ENCODE data around the gene PATZ1.

Gene PATZ1

DNA sequence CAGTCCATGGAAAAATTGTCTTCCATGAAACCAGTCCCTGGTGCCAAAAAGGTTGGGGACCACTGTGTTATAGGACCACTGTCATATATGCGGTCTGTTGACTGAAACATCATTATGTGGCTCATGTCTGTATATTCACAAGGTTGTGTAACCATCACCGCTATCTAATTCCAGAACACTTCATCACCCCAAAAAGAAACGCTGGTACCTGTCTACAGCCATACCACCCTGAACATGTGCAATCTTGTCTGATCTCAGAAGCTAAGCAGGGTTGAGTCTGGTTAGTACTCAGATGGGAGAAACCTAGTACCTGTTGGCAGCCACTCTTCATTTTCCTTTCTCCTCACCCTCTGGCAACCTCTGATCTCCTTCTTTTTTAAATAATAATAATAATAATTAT lies 41.0 kb downstream of the PATZ1 start:
- no peak for DNase-seq

DNA sequence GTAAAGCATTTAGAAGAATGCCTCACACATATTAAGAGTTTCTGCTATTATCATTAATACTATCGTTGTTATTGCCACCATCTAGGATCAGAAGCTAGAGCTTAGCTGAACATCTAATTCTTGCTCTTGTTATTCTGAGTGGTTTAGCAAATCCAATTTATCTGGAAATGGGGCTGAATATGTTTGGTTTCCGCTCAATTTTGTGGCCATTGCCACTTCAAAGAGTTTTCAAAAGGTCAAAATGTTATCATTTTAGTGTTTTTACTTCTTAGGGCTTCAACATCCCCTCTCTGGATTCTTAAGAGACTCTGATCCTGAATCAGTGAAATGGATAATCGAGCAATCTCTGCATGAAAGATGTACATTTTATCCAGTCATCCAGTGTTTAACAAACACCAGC lies 43.6 kb downstream of the PATZ1 start:
- no peak for DNase-seq

DNA sequence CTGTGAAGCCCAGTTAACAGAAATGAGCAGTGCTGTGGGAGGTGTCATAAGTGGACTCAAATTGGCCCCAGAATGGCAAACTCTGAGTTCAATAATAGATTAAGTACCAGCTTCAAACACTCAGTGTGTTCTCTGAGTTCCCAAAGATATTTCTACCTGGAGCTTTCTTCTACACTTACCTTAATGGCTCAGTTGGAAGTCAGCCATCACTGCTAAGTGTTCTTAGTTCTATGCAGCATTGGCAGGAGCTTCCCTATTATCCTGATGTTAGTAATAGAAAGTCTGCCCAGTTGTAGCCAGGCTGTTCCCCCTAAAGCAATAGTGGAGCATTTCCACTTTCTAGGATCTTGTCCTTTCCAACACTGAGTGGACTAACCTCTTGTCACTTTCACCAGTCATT lies 44.1 kb downstream of the PATZ1 start:
- DNase-seq, result no peak

DNA sequence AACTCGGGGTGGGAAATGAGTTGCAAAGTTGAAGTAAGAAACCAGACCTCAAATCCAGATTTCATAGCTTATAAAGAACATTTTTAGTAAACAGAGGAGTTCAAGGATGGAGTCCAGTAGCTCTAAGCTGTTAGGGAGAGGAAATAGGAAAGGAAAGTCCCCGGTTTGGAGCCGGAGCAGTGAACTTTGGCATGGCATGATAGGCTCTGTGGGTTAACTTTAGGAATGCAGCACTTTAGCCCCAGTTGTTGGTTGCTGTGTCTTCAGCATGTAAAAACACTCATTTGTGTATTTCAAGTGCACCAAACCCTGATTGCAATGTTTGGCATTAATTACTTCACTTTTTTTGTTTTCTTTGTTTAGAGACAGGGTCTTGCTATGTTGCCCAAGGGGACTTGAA lies 45.2 kb downstream of the PATZ1 start:
- no peak for DNase-seq

DNA sequence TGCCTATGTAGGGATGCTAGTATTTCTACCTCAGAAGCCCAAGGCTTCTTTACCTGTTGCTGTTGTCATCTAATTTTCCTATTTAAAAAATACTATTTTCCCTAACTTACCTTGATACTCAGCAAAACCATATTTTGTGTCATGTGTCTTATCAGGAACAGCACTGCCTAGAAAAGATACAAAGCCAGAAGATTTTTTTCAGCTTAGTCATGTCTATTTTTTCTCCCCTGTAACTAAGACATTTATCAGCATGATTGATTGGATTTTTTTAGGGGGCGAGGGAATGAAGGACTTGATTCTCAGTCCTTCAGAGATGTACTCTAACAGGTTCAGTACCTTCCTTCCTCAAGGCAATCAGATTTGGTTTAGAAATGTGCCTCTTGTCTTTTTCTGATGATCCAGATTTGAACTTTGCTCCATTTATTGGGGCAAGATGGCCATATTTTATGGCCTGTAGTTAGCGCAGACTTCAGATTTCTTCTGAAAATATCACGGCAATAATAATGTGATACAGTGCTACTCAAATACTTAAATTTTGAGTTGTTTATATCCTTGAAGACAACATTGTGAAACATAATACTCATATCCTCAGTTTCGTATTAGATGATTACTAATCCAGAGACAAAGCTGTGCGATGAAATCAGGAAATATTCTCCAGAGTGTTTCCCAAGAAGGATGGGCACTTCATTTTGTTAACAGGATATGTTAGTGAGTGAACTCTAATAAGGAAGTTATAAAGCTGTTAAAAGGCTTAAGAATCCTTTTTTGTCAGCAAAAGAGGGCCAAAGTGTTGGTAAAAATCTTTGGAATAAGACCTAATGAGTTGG lies 50.1 kb downstream of the PATZ1 start:
- DNase-seq, result no peak

DNA sequence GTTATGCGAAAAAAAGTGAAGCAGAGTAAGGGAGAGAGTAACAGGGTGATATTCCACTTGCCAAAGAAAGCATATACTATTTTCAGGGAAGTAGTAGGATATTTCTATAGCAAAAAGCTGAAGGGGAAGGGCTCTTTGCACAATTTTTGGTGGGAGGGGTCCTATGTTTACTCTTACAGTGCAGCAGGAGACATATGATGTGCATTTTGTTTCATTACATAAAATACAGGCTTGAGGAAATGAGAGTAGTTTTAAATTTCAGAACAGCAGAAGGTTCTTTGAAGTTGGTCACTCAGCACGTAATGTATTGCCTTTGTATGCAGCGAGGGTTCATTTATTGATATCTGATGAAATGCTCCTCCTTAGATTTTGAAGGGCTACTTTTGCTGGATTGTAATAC lies 50.8 kb downstream of the PATZ1 start:
- DNase-seq, result no peak

DNA sequence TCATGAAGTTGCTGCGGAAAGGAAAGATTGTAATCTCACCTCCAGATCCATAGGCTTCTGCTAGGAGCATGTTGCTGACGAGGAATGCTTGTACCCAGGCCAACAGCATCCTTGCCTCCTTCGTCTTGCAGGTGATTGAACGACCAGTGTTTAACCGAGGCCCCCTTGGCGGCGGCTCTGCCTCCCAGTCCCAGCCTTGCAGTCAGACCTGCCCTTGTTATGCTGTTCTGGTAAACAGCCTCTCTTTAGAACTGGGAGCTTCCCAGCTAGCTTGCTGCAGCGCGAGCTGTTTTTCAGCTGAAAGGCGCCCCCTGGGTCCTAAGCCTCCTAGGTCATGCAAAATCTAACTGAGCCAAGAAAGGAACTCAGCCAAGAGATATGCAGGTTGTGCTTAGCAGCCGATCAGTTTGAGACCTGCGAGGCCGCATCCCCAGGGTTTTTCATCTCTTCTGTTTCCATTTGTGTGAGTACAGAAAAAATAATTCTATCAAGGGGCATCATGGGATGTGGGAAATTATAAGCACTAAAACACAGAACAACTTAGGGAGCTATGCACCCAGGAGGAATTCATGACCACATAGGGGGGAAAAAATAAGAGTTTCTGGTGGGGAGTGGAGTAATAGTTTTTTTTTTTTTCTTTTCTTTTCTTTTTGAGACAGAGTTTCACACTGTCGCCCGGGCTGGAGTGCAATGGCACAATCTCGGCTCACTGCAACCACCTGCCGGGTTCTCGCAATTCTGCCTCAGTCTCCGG lies 53.7 kb downstream of the PATZ1 start, which contains the start of gene PIK3IP1:
PIK3IP1 (minus strand) TSS at position 253 of the 754 bp plus-strand sequence; CDS start at position 109, 144 bp downstream.
- peak; percentile 94 for DNase-seq

DNA sequence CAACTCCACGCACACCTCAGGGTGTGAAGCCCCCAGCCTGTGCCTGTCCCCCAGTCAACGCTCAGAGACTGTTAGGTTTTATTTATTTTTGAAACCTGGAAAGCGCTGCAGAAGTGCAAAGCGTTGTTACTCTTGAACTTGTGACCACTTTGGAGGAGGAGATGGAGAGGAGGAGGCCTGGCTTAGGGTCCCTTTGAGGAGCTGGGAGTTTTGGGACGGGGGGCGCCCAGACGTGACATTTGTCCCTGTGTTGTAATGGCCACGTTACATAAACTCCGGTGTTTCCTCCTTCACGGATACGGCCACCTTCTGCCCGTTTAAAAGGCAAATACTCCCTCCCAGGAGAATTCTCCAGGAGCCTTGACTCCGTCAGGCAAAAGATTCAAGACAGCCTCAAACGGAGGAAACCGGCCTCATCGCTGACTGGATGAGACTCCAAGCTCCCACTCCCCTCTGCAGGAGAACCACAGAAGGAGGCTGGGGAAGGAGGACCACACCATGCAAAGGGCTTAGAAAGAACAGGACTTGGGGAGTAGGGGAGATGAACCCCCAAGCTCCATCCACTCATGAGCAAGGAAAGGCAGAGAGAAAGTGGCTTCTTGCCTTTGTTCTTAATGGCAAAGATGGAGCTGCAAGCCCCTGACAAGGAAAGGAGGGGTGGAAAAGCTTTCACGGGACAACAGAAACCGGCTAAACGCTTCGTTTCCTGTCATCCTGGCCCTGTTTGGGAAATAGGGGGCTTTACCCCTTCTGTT lies 54.5 kb downstream of the PATZ1 start:
- peak; percentile 69 for DNase-seq

DNA sequence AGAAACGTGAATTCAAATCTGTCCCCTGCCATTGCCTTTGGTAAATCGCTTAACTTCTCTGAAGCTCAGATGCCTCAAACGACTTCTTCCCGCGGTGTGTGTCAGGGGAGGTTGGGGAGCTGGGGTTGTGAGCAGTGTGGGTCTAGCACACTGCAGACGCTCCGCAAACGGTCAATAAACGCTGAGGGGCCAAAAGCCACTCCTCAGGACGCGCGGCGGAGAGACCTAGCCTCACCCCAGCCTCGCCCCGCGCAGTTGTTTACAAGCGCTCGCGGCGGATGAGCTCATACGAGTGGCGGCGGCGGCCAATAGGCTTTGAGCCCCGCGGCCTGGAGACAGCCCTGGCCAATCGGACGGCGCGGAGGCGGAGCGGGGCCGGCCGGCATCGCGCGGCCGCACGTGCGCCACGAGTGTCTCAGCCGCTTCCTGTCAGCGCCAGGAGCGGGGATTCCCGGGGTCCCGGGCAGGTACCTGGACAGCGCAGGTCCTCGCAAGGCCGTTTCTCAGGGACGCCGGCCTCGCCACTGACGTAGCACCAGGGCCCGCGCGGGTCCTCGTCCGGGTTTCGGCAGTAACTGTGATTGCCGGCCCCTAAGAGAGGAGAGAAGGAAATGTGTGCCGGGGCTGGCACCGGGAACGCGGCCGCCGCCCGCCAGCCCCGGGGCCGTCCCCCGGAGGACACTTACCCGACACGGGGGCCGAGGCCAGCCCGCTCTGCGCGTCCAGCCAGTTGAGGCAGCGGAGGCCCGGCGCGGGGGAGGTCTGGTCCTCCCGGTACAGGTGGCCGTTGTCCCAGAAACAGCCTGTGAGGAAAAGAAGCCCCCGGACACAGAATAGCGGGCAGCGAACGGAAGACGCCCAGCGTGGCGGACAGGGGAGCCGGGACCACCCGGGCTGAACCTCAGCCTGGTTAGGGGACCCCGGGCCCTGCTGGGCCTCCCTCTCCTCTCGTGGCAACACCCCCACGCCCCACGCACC lies 55.4 kb downstream of the PATZ1 start:
- peak; percentile 98 for DNase-seq

DNA sequence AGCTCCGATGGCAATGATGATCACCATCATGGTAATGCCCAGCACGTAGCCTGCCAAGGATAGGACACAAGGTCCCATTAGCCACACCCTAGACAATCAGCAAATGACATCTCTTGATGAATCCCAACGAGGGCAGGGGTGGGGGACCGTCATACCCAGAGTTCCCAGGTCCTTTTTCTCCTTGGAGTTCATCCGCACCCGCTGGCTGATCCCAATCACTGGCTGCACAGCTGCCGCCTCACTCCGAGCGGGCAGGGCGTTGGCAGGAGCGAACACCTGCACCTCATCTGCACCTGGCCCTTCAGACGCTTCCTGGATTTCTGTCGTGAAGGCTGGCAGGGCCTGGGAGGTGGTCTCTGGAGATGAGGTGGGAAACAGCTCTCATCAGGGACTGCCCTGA lies 56.8 kb downstream of the PATZ1 start:
- peak; percentile 65 for DNase-seq

DNA sequence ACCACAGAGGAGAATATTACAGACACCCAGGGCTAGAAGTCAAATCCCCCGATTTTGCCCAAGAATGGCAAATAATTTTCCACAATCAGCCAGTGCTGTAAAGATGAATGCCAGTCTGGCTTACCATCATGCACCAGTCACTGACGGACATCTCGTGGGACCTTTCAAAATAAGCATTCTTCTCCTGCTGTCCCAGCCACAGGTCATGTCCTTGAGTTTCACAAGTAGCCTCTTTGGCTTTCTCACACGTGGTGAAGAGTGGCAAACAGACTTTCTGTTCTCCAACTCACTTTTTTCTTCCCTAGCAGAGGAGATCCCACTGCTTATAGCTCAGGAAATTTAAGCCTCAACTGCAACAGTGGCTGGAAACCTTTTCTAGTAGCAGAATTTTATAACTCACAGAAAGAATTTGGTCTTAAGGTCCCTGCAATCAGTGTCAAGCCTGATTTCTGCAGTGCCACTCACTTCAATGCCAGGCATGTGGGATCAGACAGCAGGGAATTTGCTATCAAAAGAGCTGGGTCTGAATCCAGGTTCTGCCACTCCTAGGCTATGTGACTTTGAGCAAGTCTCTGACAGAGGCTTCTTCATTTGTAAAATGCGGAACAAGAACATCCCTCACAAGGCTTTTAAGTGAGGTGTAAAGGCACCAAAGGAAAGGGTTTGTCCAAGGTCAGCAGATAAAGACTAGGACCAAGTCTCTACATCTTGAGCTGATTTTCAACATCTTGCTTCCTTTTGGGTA lies 57.5 kb downstream of the PATZ1 start:
- peak; percentile 61 for DNase-seq

DNA sequence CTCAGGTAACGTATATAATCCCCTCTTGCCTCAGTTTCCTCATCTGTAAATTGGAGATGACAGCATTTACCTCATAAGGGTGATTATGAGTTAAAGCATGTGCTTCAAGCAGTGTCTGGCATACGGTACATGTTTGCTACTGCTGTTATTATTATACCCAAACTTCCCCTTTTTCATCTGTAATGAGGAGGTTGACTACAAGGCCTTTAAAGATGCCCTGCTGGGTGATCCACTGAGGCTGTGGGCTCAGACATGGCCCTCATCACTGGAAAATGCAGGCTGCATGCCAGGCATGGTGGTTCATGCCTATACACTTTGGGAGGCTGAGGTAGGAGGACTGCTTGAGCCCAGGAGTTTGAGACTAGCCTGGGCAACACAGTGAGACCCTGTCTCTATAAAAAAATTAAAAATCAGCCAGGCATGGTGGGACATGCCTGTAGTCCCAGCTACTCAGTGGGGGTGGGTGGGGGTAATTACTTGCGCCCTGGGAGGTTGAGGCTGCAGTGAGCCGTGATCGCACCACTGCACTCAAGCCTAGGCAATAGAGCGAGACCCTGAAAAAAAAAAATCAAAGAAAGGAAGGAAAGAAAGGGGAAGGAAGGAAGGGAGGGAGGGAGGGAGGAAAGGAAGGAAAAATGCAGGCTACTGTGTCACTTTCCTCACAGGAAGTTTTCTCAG lies 58.2 kb downstream of the PATZ1 start:
- DNase-seq, result peak; percentile 49

DNA sequence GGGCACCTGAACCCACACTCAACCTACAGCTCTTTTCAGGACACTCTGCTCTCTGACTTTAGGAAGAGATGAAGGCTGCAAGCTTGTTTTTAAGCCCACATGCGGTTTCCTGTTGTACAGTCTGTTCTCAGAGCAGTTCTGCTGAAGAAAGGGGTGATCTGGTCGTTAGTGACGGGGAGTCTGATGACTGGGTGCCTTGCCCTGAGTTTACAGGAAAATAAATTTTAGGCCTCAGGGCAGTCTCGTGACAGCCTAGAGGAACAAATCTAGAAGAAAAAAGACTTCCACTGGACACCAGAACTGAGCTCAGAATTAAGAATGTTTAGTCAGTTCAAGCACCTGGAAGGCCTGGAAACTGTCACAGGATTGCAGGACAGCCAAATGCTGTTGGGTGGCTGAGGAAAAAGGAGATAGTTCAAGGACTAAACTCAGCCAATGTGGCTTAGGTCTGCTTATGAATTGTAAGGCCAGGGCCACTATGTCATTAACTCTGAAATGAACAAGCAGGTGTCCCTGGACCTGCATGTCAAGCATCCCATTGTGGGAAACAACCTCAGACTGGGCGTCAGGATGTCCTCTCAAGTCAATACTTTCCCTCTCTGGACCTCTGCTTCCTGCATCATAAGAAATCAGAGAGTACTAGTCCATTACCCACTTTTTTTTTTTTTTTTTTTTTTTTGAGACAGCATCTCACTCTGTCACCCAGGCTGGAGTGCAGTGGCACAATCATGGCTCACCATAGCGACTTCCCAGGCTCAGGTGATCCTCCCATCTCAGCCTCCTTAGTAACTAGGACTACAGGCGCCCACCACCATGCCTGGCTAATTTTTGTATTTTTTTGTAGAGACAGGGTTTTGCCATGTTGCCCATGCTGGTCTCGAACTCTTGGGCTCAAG lies 59.5 kb downstream of the PATZ1 start:
- peak; percentile 83 for DNase-seq

DNA sequence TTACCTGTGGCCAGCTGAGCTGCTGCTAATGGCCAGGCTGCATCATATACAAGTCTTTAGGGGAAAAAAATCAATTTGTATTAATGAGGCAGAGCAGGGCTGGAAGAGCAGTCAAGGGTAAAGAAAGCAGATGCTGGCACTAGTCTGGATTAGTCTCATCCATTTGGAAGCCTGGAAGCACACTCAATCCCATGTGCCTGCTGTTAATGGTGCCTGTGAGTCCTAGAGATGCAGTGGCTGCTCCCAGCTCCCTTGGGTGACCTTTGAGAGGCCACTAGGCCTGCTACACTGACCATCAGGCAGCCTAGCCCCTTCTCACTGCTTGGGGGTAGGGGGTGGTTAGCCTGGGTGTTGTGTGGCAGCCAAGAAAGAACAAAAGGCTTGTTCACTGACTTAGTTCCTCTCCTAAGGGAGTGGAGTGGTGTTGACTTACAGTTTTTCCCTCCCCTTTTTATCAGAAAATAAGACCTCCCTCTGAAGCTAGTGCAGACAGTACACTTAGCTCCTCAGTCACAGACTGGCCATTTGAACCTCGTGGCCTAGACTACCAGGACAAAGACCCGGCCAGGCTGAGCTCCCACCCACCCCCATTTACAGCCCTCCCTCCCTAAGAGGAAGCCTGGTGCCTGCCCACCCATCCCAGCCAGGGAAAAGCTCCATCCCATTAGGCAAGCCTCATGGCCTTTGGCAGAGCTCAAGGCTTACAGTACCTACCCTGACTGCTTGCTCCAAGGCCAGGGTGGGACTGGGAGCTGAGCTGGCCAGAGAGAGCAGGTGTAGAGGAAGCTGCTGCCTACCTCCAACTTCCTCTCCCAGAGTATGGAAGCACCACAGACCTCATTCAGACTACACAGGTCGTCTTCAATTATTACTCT lies 61.6 kb downstream of the PATZ1 start:
- peak; percentile 27 for DNase-seq

DNA sequence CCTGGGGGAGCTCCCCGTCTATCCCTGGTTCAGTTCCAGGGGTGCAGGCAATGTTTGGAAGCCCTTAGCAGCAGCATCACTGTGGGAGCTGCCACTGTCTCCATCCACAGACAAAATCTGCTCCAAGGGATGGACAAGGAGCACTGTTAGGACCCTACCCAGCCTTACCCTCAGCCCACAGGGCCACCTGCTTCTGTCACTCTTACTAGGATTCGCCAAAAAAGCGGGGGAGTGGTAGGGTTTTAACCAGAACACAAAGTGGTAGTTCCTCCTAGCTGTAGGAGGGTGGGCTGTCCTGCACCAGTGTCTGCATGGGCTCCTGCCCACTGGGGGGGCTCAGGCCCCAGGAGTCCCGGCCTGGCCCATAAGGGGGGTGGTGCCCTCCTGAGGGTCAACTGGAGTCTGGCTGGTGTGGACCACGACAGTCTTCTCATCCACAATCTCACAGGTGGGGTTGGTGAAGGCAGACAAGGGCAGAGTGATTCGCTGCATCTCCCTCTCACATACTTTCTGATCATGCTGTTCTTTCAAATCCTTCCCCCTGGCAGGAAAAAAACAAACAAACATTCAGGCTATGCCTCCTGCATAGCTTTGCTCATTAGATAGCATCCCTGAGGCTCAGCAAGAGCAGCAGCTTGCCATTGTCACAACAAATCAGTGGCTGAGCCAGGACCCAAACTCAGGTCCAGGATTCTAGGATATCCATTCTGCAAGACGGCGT lies 63.2 kb downstream of the PATZ1 start:
- peak; percentile 60 for DNase-seq

DNA sequence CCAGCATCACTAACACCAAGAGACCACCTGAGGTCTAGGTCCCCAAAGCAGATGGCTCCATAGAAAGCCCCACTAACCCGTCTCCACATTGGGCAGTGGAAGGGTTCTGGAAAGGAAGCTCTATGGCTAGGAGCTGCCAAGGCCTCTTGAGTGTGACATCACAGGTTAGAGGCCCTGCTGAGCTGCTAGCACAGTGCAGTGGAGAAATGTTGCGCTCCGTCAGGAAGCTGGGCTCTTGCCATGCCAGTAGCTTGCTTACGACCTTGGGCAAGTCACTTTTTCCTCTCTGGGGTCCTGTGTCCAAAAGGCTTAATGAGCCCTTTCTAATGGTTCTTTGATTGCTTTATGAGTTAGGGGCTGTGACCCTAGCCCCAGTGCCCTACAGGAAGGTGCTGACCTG lies 64.4 kb downstream of the PATZ1 start:
- peak; percentile 59 for DNase-seq

DNA sequence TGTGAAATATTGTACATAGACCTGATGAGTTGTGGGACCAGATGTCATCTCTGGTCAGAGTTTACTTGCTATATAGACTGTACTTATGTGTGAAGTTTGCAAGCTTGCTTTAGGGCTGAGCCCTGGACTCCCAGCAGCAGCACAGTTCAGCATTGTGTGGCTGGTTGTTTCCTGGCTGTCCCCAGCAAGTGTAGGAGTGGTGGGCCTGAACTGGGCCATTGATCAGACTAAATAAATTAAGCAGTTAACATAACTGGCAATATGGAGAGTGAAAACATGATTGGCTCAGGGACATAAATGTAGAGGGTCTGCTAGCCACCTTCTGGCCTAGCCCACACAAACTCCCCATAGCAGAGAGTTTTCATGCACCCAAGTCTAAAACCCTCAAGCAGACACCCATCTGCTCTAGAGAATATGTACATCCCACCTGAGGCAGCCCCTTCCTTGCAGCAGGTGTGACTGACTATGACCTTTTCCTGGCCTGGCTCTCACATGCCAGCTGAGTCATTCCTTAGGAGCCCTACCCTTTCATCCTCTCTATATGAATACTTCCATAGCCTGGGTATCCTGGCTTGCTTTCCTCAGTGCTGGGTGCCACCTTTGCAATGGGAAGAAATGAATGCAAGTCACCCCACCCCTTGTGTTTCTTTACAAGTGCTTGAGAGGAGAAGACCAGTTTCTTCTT lies 66.2 kb downstream of the PATZ1 start:
- peak; percentile 61 for DNase-seq

DNA sequence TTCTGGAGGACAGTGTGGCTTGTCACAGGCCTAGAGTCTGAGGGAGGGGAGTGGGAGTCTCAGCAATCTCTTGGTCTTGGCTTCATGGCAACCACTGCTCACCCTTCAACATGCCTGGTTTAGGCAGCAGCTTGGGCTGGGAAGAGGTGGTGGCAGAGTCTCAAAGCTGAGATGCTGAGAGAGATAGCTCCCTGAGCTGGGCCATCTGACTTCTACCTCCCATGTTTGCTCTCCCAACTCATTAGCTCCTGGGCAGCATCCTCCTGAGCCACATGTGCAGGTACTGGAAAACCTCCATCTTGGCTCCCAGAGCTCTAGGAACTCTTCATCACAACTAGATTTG lies 66.8 kb downstream of the PATZ1 start:
- no peak for DNase-seq

Measured in activated effector memory CD4-positive, alpha-beta T cell treated with anti-CD3 and anti-CD28 coated beads, Interleukin-2, amount 50 U/mL, for 16 hours (primary cell).